GM20431 (cell line): ENCODE results near the gene PLEKHA7.
"Not testable (repeated sequence)": the region's sequence is repeated elsewhere in the genome, so short reads cannot be mapped to it uniquely, and the experiment has no call there.

Experiments used
- in situ Hi-C: fragments of 300-500 bp; cut with MseI, MboI; formaldehyde crosslinking; loops from one replicate; pipeline ENCODE4 v1.15.0; 2020; ENCODE audit warnings: low sequenced_read_pairs; ENCODE audit not compliant: unreplicated experiment

Gene PLEKHA7

GRCh38 chr11:16893456-16894066, 120.7 kb downstream of the PLEKHA7 start:
- in situ Hi-C loops, result no loop called here

GRCh38 chr11:16891964-16892363, 122.2 kb downstream of the PLEKHA7 start:
- in situ Hi-C loops, result no loop called here

- in situ Hi-C loops, result no loop called here
These were observed 123.0 kb downstream of the PLEKHA7 start for GRCh38 chr11:16891165-16891564.

- in situ Hi-C loops, result no loop called here
These were observed 123.8 kb downstream of the PLEKHA7 start for GRCh38 chr11:16890442-16890841.

GRCh38 chr11:16889905-16890304, 124.3 kb downstream of the PLEKHA7 start:
- in situ Hi-C loops, result no loop called here

- in situ Hi-C loops, result not testable (repeated sequence)
These were observed 125.2 kb downstream of the PLEKHA7 start for GRCh38 chr11:16889010-16889409.

DNA sequence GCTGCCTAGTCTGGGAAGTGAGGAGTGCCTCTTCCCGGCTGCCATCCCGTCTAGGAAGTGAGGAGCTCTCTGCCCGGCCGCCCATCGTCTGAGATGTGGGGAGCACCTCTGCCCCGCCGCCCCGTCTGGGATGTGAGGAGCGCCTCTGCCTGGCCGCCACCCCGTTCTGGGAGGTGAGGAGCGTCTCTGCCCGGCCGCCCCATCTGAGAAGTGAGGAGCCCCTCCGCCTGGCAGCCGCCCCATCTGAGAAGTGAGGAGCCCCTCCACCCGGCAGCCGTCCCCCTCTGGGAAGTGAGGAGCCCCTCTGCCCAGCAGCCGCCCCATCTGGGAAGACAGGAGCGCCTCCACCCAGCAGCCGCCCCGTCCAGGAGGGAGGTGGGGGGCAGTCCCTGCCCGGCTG, 126.3 kb downstream of the PLEKHA7 start:
- in situ Hi-C loops, result not testable (repeated sequence)

DNA sequence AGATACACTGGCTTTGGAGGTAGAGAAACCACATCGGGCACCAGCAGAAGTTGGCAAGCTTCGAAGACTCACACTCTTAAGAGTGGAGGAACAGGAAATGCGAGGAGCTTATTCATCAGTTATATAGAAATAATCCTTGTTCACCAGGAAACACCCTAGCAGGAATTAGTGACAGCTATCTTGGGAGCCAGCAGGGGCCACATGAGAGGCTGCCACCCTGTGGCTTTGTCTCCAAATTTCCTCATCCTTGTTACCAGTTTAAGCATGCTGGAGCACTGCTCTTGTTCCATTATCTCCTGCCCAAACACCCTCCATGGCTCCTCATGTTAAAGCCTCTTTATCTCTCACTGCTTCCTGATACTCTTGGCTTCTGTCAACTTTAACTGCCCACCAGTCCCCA, 131.0 kb downstream of the PLEKHA7 start:
- in situ Hi-C loops, result no loop called here

DNA sequence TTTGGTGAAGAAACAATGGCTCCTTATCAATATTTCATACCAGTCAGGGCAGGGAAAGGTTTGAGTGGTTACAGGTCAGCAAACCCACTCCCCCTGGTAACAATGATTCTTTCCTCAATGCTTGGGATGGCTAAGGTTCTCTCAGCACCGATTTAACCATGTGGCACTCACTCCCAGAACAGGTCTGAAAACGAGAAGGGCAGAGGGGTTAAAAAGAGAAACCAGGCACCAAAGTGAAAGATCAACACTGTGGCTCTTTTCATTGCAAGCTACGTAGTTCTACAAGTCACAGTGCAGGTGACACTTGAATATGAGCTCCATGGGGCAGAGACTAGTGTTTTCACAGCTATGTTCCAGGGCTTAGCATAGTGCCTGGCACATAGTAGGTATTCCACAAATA, 132.4 kb downstream of the PLEKHA7 start:
- in situ Hi-C loops, result no loop called here

DNA sequence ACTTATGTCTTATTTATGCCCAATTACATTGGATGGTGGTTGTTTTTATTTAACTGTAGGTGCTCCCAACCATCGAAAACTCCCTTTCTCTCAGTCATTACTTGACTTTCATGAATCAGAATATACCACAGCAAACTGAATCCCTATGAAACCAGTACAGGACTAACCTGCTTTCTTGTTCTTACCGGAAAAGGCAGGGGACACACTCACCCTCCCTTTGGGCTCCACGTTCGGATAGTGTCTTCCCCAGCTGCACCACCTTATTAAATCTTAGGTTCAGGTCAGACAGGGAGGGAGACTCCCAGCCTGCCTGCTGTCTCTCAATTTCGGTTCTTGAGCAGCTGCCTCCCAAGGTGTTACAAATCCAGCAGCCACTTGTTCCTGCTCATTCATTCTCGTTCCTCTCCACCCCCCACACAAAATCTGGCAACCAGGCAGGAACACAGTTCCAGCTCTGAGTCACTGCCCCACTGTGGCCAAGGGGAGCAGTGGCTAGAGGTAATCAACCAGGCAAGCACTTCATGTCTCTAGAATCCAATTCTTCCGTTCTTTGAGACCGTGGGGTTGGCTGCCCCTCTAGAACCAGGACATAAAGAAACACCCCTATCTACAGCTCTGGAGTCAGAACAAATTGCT, 133.0 kb downstream of the PLEKHA7 start:
- in situ Hi-C loops, result no loop called here

DNA sequence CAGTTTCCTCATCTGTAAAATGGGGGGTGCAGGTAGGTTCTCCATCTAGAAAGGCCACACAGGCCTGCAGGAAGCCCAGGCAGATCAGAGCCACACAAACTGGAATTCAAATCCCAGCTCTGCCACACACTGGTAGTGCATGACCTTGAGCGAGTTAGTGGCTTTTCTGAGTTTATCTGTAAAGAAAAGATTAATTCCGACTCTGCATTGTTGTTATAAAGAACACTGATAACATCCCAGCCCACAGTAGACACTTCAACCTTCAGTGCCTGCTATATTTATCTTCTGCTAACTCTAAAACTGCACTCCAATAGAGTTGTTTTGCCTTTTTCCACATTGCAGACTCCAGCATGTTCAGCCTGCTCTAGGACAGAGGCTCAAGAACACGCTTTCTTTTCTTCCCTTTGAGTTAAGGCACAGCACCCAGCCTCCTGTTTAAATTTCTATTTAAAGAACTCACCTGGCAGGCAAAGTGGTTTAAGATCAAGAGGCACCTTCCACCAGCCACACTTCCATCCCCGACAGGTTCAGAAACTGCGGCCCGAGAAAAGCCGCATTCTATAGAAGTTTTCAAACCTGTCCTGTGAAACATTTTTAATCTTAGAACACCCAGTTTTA, 133.9 kb downstream of the PLEKHA7 start:
- in situ Hi-C loops, result no loop called here

- in situ Hi-C loops, result no loop called here
These were observed 134.5 kb downstream of the PLEKHA7 start for GRCh38 chr11:16879690-16880089.

DNA sequence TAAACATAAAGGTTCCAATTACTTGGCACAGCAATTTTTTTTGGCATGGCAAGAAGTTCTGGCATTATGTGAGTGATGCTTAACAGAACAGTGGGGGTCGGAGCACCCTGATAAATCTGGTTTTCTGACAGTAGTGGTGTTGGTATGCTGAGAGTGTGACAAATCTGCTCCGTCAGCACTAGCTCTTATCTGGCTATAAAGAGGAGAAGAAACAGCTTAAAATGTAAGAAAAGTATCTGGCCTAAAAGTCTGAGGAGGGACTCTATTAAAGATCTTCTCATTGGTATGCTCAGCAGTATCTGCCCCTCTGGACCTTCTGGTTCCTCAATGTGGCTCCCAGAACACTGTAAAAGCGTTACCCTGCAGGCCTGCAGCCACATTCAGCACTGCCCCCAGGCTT, 137.4 kb downstream of the PLEKHA7 start:
- in situ Hi-C loops, result no loop called here

DNA sequence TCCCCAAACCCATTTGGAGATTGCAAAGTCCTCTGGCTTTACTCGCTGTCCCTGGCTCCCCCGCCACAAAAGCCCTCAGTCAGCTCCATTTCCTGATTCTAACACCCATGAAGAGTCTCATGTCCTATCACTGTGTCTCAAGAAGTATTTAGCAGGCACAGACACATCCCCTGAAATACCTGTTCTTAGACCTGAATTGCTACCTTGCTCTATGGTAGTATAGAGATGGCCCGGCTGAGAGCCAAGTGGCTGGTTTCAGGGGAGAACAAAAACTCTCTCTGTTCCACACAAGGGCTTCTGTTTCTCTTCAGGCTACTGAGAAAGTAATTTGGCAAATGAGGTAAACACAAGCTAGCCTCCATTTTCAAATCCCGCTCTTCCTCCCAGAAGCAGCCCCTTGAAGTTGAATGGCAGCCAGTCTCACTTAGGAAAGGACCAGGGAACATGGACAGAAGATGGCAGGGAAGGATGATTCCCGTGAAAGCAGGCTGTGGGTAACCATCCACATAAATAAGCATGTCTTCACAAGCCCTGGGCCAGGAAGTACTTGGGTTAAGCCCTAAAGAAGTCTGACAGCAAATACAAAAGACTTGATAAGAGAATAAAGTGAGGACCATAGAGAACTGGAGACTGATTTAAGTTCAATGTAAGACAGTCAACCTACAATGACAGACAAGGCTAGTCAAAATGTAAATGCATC, 138.0 kb downstream of the PLEKHA7 start:
- in situ Hi-C loops, result no loop called here

- in situ Hi-C loops, result no loop called here
These were observed 139.8 kb downstream of the PLEKHA7 start for GRCh38 chr11:16874275-16874975.

- in situ Hi-C loops, result no loop called here
These were observed 140.9 kb downstream of the PLEKHA7 start for GRCh38 chr11:16873289-16873688.

DNA sequence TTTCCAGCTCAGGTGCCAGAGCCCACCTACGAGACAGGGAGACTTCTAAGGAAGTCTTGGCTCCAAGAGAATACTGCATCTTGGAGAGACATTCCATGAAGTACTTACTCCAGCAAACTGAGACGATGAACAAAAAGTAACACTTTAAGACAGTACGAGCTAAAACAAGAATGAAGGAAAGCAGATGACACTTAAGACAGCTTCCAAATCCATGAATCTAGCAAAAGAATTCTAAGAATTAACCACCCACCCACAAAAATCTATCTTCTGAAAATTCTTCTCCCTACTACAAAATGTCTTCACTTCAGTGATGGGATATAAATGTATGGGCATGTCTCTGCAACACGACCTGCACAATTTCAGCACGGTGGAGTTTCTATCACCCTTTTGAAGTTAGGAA, 142.8 kb downstream of the PLEKHA7 start:
- in situ Hi-C loops, result no loop called here

- in situ Hi-C loops, result no loop called here
These were observed 147.1 kb downstream of the PLEKHA7 start for GRCh38 chr11:16867097-16867496.

GRCh38 chr11:16864428-16864827, 149.8 kb downstream of the PLEKHA7 start:
- in situ Hi-C loops, result not testable (repeated sequence)

- in situ Hi-C loops, result no loop called here
These were observed 150.8 kb downstream of the PLEKHA7 start for GRCh38 chr11:16863389-16863788.
